Activated T-helper 9 cell treated with anti-CD3 and anti-CD28 coated beads, Interleukin-2, amount 50 U/mL, for 16 hours (primary cell): ENCODE results near the gene ZNF407.
"Not testable (repeated sequence)": the region's sequence is repeated elsewhere in the genome, so short reads cannot be mapped to it uniquely, and the experiment has no call there.

Source experiments
- DNase-seq: peaks from one replicate; pipeline ENCODE4 v3.0.0-alpha.2; 2020; ENCODE audit warnings: low read depth

Gene ZNF407

GRCh38 chr18:75101916-75102315 lies 504.2 kb downstream of the ZNF407 start:
- DNase-seq: no peak

DNA sequence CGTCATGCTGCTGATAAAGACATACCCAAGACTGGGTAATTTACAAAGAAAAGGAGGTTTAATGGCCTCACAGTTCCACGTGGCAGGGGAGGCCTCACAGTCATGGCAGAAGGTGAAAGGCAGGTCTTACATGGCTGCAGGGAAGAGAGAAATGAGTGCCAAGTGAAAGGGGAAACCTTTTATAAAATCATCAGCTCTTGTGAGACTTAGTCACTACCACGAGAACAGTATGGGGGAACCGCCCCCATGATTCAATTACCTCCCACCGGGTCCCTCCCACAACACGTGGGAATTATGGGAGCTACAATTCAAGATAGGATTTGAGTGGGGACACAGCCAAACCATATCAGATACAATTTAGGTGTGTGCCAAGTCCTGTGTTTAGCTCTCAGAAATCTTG lies 506.4 kb downstream of the ZNF407 start:
- DNase-seq: not testable (repeated sequence)

GRCh38 chr18:75104483-75104882 lies 506.8 kb downstream of the ZNF407 start:
- no peak for DNase-seq

DNA sequence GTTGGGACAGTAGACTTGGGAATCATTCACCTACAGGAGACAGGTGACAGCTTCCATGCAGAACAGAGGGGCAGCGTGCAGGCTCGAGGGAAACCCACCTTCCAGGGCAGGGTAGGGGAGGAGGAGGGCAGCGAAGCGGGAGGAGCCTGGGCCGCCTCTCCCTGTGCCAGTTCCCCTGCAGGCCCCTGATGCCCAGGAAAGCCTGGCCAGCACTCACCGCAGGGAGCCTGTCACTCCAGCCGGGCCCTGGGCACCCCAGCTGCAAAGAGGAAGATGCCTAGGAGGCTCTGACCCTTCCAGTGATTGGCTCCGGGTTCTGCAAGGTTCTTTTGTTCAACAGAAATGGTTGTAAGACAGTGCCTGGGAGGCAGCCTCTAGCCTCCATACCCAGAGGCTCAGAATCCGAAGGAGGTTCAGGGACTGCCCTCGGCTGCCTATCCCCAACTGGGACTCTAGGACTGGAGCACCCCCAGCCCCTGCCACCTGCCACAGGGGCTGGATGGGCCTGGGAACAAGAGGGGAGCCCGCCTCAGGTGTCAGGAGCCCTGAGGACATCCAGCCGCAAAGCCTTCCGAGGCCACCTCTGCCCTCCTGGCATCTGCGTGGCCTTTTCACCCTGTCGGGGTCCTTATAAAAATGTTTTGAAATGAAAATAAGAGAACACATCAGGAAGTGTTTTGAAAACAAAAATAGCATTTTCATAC lies 508.0 kb downstream of the ZNF407 start:
- DNase-seq: no peak

DNA sequence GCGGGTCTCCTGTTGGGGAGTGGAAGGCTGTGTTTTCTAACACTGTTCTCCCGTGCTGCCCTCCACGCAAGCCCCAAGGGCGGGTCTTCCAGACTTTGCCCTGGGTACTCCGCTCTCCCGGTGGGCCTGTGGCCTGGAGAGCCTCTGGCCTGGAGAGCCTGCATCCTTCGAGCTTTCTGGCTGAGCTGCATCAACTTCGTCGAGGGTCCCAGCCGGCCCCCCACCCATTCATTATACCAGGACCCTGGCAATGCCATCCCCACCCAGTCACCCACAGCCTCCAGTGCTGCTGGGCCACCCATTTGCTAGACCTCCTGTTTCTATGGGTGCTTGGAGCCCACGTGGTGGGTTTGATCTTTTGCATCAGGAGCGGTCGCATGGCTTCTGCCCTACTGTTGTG lies 509.1 kb downstream of the ZNF407 start:
- DNase-seq: no peak

- DNase-seq: no peak
Observed at GRCh38 chr18:75107196-75107930, 509.7 kb downstream of the ZNF407 start.

- DNase-seq: no peak
Observed at GRCh38 chr18:75107931-75108276, 510.2 kb downstream of the ZNF407 start.

DNA sequence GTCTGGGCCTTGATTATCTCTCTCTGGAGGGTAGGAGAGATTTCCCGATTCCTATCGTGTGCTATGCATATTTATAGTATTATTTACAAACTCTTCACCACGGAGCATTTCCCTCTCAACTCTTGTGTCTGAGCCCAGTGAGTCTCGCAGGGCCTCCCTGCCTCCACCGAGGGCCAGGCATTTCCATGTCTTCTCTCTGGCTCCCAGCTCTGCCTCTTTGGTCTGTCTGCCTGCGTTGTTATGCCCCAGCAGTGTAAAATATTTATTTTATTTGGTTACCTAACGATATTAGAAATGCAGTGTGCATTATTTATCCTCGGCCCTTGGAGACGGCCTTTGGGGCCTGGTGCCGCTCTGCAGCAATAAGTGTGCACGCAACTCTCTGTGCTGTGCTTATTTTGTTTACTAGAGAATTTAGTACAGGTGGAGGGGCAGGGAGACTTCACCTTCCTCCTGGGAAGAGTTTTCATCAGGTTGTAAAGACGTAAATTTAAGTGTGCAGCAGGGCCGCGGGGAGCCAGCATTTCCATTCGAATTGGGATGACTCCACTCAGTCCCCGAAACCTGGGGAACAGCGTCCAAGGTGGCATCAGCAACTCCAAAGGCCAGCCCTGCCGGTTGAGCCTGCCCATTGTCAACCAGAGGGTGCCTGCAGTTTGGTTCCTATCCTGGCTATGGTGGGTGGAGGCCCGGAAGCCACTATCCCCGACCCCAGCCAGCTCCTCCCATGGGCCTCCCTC lies 511.1 kb downstream of the ZNF407 start:
- no peak for DNase-seq

DNA sequence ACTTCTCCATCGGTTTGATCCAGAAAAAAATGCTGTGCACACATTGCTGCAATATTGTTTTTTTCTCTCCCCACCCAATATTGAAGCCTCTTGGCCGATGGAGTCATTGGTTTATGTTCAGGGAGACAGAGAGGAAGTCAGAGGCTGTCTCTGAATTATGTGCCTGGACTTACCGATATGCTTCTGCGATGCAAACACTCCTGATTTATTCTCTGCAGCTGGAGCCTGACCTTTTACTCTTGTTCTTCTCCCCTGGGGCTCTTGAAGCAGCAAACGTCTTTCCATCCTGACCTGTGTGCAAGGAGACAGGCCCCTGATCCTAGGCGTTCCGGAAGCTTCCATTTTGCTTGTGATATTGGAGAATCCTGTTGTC lies 511.6 kb downstream of the ZNF407 start:
- no peak for DNase-seq

DNA sequence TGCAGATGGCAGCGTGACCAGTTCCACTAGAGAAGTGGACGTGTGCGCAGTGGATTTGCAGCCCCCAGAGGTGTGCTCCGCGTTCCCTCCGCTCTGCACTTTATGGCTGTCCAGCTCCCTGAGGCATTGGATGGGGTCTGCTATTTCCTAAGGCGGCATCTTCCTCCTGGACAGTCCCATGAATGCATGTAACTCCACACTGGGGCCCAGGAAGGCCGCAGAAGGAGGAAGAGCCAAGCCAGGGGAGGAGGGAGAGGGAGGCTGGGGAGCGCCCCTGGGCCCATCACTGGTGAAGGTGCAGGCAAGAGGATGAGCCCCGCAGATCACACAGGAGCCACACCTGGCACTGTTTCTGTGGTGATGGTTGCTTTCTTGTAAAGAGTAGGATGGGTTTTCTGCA lies 512.1 kb downstream of the ZNF407 start:
- DNase-seq: no peak

- DNase-seq: no peak
Observed at GRCh38 chr18:75110311-75110710, 512.6 kb downstream of the ZNF407 start.

- no peak for DNase-seq
Observed at GRCh38 chr18:75110846-75111415, 513.3 kb downstream of the ZNF407 start.

DNA sequence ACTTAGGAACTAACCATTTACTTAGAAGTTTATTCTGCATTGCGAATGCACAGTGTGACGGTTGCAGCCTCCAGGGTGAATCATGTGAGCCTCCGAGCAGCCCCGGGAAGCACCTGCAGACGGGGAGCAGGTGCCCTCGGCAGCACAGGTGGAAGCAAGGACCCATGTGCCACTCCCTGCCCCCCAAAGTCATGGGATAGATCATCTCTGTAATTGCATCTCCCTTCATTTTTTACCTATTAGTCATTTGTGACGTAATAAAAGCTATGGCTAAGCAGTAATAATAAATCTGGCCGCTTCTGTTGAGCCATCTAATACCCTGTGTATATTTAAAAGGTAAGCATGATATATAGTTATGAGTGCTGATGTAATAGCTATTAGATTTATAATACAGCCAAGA lies 514.1 kb downstream of the ZNF407 start:
- no peak for DNase-seq

DNA sequence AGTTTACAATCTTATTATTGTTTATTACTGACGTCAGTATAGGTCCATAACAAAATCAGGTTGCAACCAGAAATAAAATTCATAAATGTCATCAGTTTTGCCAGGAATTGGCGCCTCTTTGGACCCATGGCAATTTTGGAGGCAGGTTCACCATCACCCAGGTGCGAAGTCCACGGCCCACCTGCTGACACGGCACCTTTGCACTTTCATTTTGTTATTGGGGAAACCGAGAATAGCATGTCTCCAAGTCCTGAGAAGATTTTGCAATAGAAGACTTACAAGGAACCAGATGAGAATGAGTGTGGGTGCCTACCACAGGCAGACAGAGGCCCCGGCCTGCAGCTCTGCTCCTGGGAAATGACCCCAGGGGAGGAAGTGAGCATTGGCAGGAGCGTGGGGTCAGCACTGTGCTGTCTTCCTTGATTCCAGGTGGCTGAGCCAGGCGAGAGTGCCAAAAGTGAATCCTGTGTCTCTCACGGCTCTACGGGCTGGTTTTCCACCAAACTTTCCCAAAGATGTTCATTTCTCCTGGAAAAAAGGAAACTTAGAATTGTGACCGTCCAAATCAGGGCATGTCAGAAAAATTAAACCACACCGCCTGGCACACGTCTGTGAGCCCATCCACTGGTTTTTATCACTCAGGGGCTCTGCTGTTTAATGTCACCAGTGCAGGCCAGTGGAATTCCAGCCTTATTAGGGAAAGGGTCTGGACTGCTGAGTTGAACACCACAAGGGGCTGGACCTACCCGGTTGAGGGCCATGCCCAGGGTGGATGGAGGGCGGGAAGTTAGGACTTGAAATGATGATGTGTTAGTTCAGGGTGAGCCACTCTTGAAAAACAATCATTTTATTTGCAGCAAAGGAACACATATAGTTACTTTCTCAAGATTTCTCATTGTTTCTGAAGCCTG lies 514.8 kb downstream of the ZNF407 start:
- no peak for DNase-seq

DNA sequence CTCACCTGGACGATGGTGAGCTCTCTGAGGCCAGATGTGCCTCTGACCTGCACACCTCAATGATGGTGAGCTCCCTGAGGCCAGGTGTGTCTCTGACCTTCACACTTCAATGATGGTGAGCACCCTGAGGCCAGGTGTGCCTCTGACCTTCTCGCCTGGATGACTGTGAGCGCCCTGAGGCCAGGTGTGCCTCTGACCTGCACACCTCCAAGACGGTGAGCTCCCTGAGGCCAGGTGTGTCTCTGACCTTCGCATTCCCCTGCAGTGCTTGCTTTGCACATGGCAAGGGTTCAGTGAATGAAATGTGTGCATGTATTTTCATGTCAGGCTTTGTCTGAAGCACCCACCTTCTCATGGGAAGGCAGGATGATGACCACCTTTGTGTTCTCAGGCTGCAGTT lies 515.8 kb downstream of the ZNF407 start:
- no peak for DNase-seq

DNA sequence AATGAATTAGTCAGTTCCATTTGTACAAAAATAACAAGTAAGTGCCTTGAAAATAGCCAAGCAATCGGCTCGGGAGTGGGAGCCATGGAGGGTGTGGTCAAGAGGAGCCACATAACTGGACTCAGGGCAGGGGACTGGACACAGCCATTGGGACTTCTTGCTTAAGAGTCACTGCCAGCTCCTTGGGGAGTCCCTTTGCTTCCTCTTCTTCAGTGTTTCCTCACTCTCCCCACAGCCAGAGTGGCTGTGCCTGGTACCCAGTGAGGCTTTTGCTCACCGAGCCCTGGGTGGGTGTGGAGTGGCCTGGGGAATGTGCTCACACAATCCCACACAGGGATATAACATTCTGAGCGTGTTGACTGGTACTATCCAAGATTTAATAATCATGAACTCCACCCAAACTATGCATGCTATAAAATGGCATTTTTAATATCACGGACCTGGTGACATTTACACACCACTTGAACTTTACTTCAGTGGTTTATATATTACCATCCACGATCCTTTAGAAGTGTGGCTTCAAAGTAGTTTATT lies 516.6 kb downstream of the ZNF407 start:
- DNase-seq: no peak
